Measurements from ENCODE around the gene IYD.
A peak's percentile ranks its signal among the peaks of the same experiment; 100 is the strongest.

The IYD gene, protein sequence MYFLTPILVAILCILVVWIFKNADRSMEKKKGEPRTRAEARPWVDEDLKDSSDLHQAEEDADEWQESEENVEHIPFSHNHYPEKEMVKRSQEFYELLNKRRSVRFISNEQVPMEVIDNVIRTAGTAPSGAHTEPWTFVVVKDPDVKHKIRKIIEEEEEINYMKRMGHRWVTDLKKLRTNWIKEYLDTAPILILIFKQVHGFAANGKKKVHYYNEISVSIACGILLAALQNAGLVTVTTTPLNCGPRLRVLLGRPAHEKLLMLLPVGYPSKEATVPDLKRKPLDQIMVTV

DNA sequence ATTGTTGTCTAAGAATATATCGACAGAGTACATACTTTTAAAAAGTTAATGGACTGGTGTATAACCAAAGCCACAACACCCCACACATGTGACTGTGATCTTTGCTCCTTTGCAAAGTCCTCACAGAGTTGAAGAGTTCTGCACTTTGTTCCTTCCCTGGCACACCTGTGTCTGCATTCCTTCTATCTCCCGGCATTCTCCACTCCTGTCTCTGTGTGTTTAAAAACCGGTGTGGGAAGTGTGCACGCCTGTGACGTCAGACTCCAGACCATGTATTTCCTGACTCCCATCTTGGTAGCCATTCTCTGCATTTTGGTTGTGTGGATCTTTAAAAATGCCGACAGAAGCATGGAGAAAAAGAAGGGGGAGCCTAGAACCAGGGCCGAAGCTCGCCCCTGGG is at the start of gene IYD:
IYD (plus strand) TSS at position 251 of the 400 bp plus-strand sequence; CDS start at position 271, 20 bp downstream.
- DNase-seq (ENCODE audit: low read depth), result no peak

DNA sequence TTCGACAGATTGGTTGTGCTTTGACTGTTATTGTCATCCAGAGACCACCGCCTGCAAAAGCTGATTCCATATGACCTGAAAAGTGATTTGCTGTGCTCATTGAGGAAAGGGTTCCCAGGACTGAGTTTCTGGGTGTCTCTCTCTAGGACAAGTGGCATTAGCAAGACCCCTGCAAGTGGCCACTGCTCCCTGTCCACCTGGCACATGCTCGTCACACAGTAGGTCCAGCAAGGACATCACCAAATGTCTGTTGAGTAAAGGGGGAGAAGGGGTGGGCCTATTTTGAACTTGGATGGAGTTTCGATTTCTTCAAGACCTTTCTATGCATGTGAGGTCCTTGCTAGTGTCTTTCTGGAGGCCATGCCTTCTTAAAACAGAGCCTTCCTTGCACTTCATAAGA is 48.9 kb upstream of the IYD start:
- no peak for DNase-seq (ENCODE audit: low read depth)

DNA sequence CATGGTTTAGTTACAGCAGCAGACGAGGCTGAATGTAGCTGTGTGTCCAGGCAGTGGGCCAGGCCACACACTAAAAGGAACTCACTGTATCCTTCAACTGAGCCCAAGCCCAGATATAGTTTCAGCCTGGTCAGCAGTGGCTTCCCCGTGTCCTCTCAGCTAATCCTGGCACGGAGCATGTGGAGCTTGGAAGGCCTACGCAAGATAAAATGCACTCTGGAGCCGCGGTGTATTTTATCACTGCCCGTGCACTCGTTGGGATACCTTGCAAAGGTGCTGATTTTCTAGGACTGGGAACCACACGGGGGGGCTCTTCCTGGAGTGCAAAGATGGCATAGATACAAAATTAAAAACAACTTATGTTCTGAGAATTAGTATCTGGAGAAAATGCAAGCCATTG is 48.4 kb upstream of the IYD start:
- no peak for DNase-seq (ENCODE audit: low read depth)

DNA sequence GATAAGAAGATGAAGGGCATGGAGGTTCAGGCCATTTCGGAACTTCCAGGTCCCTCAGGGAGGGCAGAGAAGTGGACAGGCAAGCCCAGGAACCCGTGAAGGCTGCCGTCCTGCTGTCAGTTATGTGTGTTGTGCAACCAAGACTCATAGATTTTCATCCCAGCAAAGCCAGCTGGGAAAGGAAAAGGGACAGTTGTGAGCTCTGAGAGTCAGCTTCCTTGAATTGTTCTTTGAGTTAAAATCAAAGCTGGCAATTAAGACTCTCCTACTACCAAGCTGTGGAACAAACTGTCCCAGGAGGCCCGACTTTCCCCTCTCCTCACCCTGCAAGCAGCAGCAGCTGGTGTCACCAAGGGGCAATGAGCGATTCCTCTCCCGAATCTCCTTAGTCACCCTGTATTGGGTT is 46.3 kb upstream of the IYD start:
- no peak for DNase-seq (ENCODE audit: low read depth)

DNA sequence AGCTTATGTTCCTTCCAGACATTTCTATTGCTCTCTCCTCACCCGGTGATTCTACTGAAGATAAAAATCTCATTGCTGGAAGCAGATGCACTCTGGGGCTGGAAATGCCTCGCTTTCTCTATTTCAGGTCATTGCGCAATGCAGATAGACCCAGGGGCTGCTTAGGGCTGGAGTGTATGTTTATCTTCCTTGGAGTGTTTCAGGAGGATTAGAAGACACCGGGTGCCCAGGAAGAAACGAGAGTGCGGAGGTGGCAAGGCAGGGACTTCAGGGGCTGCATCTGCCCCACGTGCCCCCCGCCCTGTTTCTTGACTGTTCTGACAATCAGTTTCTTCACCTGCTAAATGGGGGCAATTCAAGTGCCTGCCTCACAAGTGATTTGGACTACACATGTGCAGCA is 45.6 kb upstream of the IYD start:
- DNase-seq (ENCODE audit: low read depth), result no peak

DNA sequence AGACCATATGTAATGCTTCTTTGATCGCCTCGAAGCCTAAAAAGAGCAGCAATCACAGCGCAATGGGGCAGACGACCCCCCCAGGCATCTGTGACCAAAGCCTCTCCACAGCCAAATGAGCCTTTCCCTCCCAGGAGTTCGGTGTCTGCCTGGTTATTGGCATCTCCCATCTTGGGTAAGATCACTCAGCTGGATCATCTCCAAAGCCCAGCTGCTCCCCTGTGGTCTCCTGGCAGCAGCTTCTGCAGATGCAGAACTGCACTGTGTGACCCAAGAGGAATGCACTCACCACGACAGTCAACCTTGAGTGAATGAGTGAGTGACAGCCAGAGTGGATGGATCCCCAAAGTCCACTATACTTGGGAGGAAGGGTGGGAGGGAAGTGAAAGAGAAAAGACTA is 44.8 kb upstream of the IYD start:
- DNase-seq (ENCODE audit: low read depth), result no peak

DNA sequence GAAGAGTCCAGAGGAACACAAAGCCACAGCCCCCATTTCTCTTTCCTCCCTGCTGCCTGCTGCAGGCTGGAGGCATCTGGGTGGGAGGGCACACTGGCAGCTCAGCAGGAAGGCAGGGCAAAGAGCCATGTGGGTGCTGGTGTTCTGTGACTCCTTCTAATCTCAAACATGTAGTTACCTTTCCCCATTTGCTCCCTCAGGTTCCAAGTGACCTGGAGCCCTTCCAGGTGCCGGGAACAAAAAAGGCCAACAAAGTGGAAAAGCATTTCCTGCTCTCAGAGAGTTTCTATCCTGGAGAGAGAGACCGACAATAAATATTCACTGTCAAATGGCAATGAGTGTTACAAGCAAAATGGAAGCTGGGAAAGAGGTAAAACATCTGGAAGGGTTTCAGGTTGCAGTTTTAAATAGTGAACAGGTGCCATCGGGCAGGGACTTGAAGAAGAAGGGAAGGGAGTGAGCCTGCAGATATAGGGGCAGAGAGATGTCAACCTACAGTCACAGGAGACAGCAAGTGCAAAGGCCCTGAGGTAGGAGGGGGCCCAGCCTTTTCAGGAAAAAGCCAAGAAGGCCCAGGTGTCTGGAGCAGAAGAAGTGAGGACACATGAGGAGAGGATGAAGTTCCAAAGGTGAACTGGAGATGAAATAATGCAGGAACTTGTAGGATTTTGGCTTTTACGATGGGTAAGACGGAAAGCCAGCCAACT is 43.6 kb upstream of the IYD start:
- no peak for DNase-seq (ENCODE audit: low read depth)

DNA sequence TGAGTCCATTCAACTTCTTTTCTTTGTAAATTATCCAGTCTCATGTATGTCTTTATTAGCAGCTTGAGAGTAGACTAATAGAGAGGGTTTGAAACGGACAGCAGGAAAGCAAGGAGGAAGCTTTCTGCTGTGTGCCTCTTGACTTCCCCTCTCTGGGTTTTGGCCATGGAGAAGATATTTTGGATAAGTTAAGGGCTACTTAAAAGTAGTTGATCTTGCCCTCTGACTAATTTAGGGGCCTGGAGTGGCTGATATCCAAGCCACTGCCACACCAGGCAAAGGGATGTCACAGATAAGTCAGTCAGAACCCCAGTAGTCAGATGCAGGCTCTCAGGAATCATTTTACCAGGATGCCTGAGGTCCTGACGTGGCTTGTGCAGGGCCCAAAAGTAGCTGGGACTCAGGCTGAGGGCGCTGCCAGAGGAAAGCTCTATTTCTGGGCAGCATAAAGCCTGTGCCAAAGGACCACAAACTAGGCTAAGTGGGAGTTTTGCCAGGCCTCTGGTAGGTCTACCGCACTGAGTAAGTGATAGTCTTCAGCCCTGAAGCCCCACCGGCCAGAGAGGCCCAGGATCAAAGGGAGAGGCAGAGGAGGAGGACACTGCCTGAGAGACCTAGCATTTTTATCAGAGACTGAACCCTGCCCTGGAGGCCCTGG is 41.6 kb upstream of the IYD start:
- DNase-seq (ENCODE audit: low read depth), result no peak

DNA sequence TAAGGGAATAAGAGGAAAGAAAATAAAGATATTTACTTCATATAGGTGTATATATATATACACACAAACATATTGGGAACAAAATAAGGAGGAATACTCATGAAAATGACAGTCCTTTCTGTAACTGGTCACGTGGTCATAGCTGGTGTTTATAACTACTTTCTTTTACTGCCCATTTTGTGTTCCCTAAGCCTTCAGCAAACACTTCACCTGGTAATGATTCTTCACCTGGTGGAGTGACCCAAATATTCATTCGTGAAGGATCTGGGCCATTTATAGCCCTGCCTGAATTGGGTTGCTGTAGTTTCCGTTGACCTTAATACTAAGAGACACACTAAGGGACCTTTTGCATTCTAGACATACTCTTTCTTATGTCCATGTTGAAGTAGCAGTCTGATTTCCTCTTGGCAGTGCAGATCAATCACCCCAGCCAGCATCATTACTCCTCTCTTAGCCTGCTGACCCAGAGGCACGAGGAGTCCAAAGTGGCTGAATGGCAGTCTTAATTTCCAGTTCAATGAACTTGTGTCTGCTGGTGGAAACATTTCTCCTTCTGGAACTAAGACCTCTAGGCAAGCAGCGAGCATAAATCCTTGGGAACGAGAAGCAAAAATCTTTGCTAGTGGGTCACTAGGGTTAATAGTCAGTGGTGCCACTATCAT is 39.9 kb upstream of the IYD start:
- DNase-seq (ENCODE audit: low read depth), result no peak

DNA sequence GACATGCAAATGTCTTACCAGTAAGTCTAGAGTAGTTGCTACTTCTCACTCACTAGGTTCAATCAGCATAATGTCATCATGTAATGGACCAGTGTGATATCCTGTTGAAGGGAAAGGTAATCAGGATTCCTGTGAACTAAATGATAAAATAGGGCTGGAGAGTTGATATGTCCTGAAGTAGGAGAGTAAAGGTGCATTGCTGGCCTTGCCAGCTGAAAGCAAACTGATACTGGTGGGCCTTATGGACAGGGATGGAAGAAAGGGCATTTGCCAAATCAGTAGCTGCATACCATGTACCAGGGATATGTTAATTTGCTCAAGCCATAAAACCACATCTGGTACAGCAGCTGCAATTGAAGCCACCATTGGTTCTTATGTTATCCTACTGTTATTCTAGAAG is 37.5 kb upstream of the IYD start:
- no peak for DNase-seq (ENCODE audit: low read depth)

DNA sequence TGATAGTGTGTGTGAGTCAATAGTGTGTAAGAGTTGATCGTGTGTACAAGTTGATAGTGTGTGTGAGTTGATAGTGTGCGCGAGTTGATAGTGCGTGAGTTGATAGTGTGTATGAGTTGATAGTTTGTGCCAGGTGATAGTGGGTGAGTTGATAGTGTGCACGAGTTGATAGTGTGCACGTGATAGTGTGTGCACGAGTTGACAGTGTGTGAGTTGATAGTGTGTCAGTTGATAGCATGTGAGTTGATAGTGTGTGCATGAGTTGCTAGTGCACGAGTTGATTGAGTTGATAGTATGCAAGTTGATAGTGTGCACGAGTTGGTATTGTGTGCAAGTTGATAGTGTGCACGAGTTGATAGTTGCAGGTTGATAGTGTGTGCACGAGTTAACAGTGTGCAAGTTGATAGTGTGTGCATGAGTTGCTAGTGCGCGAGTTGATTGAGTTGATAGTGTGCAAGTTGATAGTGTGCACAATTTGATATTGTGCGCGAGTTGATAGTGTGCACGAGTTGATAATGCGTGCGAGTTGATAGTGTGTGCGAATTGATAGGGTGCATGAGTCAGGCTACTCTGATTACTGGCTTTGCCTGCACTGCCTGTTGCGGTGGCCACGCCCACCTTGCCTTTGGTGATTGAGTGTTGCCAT is 35.8 kb upstream of the IYD start:
- no peak for DNase-seq (ENCODE audit: low read depth)

DNA sequence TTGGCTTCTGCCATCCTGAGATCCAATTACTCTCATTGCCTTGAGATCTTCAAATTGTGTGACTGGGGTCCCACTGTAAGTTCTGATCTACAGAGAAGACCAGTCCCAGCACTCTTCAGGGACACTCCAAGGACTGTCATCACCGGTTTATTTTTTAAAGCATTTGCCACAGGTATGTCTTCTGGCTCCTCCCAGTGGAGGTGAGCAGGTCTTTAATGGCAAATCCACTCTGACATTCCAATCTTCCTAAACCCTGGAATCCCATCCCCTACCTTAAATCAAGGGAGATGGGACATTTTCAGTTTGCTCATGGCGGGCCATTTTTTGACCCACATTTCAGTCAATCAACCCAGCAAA is 35.2 kb upstream of the IYD start:
- DNase-seq (ENCODE audit: low read depth), result no peak

DNA sequence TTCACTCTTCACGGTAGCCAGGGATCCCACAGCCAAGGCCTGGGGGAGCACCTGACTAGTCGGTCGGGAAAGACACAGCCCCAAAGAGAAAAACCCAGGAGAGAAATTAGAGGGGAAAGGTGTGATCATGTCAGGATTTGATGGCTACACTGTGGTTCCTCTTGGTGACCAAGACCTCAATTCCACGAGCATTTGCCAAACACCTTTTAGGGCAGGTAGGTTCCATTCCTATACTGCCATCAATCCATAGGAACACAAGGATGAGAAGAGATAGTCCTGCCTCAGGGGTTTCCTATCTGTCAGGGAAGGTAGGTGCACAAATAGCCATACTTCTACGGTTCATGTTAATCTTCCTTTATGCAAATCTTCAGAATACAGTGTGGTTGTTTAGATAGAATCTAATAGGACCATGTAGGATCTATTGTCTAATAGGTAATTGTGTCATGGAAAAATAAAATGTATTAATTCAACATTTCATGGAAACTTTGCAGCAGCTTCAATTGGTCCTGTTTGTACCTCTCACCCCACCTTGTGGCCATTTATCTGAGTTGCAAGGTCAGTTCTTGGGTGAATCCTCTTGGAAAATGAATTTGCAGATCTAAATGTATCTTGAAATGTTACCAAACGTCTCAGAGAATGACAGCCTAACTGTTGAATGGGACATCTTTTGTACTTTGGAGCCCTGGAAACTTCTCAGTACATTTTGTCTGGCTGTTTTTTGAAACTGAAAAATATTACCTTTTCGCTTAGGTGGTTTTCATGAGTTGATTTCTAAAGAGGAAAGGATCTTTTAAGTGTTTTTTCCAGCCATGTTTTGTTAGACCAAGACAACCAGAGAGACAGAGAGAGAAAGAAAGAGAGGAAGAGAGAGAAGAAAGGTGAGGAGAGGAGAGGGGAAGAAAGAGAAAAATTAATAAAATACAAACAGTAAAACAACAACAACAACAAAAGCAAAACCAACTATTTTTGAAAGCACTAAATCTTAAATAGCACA is 33.7 kb upstream of the IYD start:
- peak; percentile 9 for DNase-seq (ENCODE audit: low read depth)

DNA sequence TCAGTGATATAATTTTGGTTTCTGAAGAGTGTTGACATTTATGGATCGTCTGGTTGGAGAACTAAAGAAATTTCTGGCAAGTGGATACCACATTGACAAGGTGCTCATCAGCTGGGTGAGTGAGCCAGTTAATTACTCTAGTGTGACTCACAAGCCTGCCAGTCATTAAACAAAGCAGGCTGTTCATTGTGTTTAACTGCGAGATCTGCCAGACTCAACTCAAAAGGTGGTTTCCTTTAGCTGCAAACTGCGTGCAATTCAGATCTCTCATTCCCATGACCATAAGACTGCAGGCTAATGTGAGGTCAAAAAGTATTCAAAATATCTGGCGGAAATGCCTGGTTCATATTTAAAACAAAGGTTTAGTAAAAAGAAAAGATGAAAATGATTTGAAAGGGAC is 32.5 kb upstream of the IYD start:
- DNase-seq (ENCODE audit: low read depth), result no peak

DNA sequence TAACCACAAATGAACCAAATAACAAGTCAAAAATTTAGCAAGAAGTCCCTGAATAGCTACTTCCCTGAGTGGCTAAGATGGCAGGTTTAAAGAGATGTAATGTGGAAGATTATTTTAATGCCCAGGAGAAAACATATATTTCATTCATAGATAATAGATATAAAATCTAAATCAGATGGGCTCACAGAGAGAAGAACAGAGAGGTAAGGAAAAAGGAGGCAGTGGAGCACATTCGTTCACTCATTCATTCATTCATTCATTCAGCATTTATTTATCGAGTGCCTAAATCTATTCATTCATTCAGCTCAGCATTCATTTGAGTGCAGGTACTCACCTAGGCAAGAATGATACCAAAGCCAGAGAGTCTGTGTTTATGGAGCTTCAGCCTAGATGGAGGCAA is 32.1 kb upstream of the IYD start:
- no peak for DNase-seq (ENCODE audit: low read depth)

DNA sequence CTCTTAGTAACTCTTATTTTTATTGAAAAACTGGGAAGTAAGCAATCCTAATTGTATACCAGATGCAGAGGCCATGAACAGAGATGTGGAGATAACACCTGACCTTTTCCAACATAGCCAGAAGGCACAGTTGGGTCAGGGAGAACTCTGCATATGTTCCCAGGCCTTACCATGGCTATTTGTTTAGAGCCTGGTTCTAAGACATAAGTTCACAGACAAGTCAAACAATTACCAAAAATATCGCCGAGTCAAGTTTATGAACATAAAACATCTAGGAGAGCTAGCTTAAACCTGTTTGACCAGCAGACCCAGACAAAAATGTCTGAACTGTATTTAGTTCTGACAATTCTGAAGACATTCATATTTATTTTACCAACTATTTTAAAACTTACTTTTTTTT is 26.7 kb upstream of the IYD start:
- no peak for DNase-seq (ENCODE audit: low read depth)

DNA sequence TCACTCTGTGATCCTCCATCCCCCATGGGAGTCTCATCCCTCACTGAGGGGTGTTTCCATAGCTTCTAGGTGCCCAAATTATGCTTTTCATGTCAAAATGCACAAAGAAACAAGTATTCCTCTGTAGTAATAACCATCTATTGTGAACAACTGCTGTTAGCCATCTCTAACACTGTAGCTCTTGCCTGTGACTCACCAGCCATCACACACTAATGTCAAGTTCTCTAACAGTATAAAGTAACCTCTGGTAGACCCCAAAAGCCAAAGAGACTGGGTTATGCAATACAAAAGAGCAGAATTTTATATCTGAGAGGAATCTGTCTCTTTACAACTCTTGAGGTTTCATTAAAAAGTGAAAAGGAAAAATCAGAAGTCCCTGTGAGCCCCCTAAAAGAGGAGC is 25.4 kb upstream of the IYD start:
- DNase-seq (ENCODE audit: low read depth), result no peak

DNA sequence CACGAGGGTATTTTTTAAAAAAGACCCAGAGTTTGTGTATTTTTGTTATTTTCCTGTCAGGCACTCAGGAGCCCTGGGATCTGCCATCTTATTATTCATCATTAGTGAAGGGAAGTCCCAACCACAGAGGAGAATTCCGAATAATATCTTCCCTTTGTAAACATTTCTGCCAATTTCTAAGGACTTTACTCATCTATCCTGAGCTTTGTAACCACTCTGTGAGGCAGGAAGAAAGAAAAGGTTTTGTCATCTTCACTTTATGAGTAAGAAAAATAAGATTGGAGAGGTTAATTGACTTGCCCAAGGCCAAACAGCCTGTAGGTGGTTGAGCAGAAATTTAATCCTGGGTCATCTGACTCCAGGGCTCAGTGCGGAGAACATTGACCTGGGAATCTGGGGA is 23.0 kb upstream of the IYD start:
- no peak for DNase-seq (ENCODE audit: low read depth)

DNA sequence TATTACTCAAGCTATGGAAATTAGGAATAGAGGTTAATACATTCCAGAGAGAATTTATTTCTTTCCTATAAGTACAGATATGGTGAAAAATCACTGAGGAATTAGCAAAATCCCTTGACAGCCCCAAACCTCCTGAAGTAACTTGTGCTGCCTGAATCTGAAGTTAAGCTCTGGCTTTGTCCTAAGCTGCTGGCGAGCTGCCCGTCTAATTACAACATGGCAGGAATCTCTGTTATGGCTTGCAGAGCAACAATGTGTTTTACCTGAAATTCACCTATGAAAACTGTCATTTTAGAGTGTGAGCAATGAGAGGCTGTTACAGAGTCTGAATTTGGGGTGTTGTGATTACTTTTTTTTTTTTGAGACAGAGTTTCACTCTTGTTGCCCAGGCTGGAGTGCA is 22.5 kb upstream of the IYD start:
- DNase-seq (ENCODE audit: low read depth), result no peak

DNA sequence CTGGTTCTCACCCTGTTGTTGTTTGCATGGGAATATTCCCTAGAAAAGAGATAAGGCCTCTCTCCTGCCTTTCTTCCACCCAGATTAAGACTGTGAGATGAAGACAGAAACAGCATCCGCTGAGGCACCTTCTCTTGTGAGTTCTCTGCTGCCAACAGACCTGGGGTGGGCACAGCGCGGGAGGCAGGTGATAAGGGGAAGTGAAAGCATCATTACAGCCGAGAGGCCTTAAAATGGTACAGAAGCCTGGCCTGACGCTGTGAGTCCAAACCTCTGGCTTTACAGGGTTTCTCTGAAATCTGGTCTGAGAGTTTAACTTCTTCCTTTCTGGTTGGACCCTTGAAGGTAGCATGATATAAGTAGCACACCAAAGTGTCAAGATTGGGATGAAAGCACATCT is 21.0 kb upstream of the IYD start:
- no peak for DNase-seq (ENCODE audit: low read depth)

DNA sequence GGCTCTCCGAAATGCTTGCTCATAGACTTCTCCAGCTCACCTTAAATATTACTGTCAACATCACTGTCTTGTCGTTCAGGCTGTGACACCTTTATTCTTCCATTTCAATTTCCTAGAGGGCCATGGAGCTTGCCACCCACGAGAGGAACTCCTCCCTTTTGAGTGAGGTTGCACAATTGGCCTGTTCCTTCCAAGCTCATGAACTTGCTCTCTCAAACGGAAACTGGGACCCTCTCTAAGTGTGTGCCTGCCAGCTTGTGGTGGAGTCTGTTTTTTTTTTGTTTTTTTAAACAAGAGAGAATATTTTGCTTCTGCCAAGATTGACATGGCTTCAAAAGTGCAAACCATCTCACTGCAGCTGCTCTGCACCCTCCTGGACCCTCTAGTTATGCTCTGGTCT is 19.3 kb upstream of the IYD start:
- DNase-seq (ENCODE audit: low read depth), result no peak
